AG10803 (cell line): ENCODE data around the gene COG7.

ENCODE experiments used
- DNase-seq: peaks from one replicate; pipeline ENCODE4 v3.0.0; 2010; ENCODE audit warnings: low read depth
- H3K4me3 ChIP-seq: 2 replicates; pipeline ENCODE4 v1.5.1; 2011; ENCODE audit warnings: mild to moderate bottlenecking, low read length, control low read depth
- TF ChIP-seq, protein P1 (sequence below): conservative IDR thresholded peaks from 2 replicates; pipeline ENCODE4 v1.5.1; 2011; ENCODE audit warnings: mild to moderate bottlenecking, low read length, control low read depth, inconsistent platforms

The COG7 gene

DNA sequence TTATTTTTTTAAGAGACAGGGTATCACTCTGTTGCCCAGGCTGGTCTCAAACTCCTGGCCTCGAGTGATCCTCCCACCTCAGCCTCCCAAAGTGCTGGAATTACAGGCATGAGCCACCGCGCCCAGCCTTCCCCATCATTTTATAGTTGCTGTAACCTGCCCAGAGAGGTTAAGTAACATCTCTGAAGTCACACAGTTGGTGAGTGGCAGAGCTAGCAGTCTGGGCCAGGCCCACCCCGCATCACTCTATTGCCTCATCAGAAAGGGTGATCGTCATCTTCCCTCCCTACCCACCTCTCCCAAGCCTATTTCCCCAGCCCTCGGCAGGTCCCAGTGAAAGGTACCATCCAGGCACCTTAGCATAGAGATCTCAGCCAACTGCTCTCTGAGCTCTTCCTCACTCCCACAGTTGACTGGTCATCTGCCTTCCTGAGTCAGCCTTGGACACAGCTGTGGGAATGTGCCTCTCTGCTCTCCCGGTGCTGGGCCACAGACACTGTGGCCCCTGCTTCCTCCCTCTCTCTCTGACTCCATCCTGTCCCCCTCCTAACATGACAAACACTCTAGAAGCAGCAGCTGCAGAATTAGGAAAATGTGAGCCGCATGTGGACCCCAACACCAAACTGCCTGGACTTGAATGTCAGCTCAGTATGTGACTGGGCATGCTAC, 93.8 kb downstream of the COG7 start:
- no peak for DNase-seq
- TF ChIP-seq, protein P1, sequence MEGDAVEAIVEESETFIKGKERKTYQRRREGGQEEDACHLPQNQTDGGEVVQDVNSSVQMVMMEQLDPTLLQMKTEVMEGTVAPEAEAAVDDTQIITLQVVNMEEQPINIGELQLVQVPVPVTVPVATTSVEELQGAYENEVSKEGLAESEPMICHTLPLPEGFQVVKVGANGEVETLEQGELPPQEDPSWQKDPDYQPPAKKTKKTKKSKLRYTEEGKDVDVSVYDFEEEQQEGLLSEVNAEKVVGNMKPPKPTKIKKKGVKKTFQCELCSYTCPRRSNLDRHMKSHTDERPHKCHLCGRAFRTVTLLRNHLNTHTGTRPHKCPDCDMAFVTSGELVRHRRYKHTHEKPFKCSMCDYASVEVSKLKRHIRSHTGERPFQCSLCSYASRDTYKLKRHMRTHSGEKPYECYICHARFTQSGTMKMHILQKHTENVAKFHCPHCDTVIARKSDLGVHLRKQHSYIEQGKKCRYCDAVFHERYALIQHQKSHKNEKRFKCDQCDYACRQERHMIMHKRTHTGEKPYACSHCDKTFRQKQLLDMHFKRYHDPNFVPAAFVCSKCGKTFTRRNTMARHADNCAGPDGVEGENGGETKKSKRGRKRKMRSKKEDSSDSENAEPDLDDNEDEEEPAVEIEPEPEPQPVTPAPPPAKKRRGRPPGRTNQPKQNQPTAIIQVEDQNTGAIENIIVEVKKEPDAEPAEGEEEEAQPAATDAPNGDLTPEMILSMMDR: no peak
- H3K4me3 ChIP-seq: no peak overlapping the region

DNA sequence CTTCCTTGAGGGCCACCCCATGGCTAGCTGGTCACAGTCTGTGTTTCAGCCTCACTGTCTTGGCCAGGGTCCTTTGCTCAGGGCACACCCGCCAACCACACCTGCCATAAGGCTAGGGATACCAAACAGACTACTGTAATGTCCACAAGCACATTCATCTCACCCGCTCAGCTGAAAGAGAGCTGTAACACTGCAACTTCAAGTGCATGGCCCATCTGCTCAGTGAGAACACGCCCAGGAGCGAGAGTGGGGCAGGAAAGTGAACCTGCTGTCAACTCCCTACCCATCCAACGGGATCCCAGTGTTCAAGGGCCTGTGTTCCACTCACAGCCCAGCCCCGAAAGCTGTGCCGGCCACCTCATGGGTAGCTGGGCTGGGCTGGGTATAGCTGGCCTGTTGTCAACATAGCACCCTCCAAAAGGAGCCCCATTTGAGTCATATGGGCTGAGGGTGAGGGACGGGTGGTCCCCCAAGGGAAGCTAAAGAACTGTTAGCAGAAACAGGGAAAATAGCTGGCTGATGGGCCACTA, 95.2 kb downstream of the COG7 start:
- TF ChIP-seq, protein P1: no peak
- DNase-seq: no peak
- no peak overlapping the region for H3K4me3 ChIP-seq

DNA sequence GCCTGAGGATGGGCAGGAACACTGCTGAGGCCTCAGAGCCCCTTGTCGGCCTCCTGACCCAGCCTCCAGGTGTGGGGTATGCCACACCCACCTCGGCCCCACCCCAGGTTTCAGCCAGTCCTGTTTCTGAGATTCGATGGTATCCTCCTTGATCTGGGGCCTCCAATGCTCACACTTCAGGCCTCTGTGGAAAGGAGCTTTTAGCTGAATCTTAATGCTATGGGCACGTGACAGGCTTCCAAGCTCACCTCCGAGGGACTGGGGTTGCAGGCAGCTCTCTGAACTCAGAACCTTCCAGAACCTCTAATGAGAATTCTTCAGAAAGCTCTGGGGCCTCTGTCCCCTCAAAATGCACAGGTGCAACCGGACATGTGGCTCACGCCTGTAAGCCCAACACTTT, 96.0 kb downstream of the COG7 start:
- H3K4me3 ChIP-seq: no peak overlapping the region
- TF ChIP-seq, protein P1: no peak
- DNase-seq: no peak

DNA sequence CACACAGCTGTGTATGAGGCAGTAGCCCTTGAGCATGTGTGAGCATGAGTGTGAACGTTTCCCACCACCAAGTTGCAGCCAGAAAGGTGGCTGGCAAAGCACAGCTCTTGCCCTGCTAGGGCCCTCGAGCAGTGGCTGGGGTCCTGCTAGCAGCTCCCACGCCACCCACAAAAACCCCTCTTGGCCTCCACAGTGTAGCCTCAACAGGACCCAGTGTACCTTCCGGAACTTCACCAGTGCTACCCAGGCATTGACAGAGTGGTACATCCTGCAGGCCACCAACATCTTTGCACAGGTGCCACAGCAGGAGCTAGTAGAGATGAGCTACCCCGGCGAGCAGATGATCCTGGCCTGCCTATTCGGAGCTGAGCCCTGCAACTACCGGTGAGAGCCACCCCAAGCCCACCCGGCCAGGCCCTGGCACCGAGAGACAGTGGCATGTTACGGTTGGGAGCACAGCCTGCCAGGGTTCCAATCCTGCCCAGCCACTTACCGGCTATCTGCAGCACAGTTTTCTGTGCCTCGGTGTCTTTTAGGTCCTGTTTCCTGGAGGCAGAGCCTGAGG, 97.8 kb downstream of the COG7 start:
- TF ChIP-seq, protein P1: no peak
- DNase-seq: no peak
- no peak overlapping the region for H3K4me3 ChIP-seq

DNA sequence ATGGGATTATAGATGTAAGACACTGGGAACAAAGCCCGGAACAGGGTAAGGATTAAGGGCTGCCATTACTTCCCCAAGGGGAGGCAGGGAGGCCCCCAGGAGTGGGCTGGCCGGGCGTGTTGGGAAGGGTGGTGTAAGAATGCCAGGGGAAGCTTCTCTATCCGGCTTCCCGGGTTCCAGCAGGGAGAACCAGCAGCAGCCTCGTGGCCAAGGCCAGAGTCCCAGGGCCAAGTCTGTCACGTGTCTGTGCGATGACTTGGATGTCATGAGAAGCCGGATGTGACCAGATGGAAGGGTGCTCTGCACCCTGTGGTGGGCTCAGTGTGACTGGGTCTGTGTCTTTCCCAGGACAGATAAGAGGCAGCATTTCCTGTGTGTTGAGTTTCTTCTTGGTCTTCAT, 98.7 kb downstream of the COG7 start:
- no peak for DNase-seq
- TF ChIP-seq, protein P1: no peak
- H3K4me3 ChIP-seq: no peak overlapping the region

DNA sequence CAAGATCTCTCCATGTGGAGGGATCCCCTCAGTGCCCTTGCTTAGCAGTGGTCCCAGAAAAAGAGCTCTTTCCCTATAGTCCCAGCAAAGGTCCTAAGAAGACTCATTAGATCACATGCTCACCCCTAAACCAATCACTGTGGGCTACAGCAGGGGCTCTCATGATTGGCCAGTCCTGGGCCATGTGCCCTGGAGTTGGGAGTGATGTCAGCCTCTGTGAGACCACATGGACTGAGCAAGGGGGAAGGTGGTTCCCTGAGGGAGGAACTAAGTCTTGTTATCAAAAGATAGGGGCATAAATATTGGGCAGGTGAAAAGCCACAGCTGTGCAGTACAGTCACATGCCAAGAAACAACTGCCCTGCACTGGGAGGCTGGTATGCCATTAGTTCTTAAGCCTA, 99.5 kb downstream of the COG7 start:
- TF ChIP-seq, protein P1: no peak
- no peak for DNase-seq
- H3K4me3 ChIP-seq: no peak overlapping the region

DNA sequence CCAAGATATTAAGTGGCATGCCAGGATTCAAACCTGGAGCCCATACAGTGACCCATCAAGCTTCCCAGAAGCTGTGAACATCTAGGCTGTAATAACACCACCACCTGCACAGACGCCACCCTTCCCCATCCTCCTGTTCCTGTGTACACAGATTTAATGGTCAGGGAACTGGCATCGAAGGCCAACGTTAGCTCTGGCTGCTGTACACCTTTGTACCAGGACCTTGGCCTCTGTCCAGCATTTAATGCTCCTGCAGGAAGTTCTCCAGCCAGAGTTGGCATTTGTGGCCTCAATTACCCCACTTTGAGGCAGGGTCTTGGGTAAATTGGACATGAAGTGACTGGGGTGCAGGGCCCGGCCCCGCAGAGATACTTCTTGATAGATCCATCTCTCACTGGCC, 101.6 kb downstream of the COG7 start:
- DNase-seq: no peak
- no peak overlapping the region for H3K4me3 ChIP-seq
- TF ChIP-seq, protein P1: no peak
